ENCODE measurements around the gene TEX12. TPM values are rescaled to one million over a fixed set of nuclear protein-coding genes. Genes with fewer than 3 reads are reported as not detected.

TEX12 gene
- total and polyA plus RNA-seq, 4 donors, result 0.09 to 0.74 (median 0.31) TPM; not detected in 1

DNA sequence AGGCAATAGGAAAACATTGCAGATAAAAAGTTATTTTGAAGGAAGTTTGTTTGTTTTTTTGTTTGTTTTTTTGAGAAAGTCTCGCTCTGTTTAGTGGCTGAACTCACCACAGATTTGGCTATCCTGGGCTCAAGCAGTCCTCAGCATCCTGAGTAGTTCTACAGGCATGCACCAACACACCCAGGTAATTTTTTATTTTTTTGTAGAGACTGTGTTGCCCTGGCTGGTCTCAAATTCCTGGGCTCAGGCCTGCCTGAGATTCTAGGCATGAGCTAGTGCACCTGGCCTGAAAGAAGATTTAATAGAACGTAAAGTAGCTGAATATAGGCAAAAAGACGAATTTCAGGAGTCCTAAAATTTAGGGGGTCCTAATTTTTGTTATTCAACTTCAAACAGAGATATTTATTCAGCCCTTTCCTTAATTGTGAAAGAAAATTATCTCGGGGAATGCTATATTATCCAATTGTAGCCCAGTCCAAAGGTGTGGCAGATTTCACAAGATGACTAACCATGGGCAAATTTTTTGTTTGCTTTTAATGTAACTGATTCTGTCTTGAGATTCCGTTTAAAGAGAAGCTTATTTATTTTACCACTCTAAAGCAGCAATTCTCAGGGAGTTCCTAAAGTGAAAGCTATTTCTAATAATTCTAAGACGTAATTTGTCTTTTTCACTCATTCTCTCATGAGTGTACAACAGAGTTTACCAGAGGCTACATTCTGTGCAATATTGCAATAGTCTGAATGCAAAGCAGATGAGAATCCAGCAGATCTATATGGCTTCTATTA is 4.2 kb upstream of the TEX12 start:
- TF ChIP-seq, protein P1, sequence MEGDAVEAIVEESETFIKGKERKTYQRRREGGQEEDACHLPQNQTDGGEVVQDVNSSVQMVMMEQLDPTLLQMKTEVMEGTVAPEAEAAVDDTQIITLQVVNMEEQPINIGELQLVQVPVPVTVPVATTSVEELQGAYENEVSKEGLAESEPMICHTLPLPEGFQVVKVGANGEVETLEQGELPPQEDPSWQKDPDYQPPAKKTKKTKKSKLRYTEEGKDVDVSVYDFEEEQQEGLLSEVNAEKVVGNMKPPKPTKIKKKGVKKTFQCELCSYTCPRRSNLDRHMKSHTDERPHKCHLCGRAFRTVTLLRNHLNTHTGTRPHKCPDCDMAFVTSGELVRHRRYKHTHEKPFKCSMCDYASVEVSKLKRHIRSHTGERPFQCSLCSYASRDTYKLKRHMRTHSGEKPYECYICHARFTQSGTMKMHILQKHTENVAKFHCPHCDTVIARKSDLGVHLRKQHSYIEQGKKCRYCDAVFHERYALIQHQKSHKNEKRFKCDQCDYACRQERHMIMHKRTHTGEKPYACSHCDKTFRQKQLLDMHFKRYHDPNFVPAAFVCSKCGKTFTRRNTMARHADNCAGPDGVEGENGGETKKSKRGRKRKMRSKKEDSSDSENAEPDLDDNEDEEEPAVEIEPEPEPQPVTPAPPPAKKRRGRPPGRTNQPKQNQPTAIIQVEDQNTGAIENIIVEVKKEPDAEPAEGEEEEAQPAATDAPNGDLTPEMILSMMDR (IDR thresholded peaks at IDR 0.05; ENCODE audit: control extremely low read depth, extremely low read depth), result no peak
- DNase-seq (no peak), ATAC-seq (ENCODE audit: insufficient read depth, low FRiP score) (no peak)
- Histone ChIP-seq H3K27ac (ENCODE audit: low read depth in 1 of 2, low read length in 1 of 2) (peak overlapping the region in 1 of 2 donors; percentile 70), H3K9me3 (ENCODE audit: control insufficient read depth in 4 of 4, insufficient read depth in 3 of 4, low read length in 3 of 4) (no peaks in the 10 kb centered on the region), H3K4me3 (no peak overlapping the region), H3K9ac (ENCODE audit: insufficient read depth in 1 of 2, low read length in 2 of 2) (no peak overlapping the region), H3K27me3 (ENCODE audit: control insufficient read depth in 3 of 3, insufficient read depth in 3 of 3, low read length in 2 of 3) (no peaks in the 10 kb centered on the region), H3K36me3 (ENCODE audit: control insufficient read depth in 4 of 4, insufficient read depth in 4 of 4, low read length in 4 of 4) (no peaks in the 10 kb centered on the region), H3K4me1 (ENCODE audit: control insufficient read depth in 5 of 5, insufficient read depth in 5 of 5, low read length in 5 of 5) (peaks cover 0 to 6% (median 0%) of the 10 kb centered on the region in 5 donors)
- 58 to 67% methylated on average over 6 of the region's 6 CpGs for WGBS, 2 donors

DNA sequence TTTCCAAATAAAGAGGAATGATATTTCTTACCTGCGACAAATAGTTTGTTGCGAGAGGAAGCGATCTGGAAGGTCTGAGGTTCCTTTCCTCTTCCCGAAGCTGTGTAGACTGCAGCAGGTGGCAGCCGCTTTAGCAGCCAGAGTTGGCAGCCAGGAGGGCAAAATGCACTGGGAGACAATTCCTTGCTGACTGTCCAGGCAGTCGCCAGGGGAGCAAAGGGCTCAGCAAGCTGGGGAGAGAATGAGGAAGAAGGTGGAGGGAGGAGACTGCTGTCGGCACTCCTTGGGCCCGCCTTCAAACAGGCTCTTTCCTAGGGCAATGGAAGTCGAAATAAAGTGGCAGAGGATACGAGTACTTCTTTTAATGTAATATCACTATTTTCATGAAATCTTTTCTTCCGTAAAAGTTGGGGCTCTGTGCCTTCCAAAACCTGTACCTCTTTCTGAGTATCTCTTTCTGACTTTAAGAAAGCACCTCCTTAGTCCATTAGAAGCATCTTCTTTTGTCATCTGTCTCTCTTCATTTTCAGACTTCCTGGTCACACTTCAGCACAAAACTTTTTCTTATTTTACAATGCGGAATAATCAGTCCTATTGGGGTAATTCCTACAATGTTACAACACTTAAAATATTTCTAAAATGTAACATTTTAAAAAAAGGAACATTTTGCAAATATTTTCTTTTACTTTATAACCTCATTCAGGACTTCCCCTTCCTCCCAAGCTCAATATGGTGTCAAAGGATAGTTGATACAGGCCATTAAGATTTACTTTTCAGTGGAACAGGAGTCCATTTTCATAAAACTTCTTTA is 3.1 kb upstream of the TEX12 start, which contains the start of gene IL18:
Gene IL18 (minus strand): TSS at position 220 of the 811 bp plus-strand sequence. CDS start 9,041 bp downstream, outside the sequence.
- H3K9me3 ChIP-seq (ENCODE audit: control insufficient read depth in 4 of 4, insufficient read depth in 3 of 4, low read length in 3 of 4), result no peaks in the 10 kb centered on the region
- WGBS, 2 donors, result 33 to 39% methylated on average over 12 of the region's 12 CpGs
- ATAC-seq (ENCODE audit: insufficient read depth, low FRiP score) (peak; percentile 68), DNase-seq (no peak)
- H3K36me3 ChIP-seq (ENCODE audit: control insufficient read depth in 4 of 4, insufficient read depth in 4 of 4, low read length in 4 of 4), result no peaks in the 10 kb centered on the region
- no peaks in the 10 kb centered on the region for H3K27me3 ChIP-seq (ENCODE audit: control insufficient read depth in 3 of 3, insufficient read depth in 3 of 3, low read length in 2 of 3)
- H3K27ac ChIP-seq (ENCODE audit: low read depth in 1 of 2, low read length in 1 of 2), result peak within 1 kb of the TSS in 1 of 2 donors; percentile 91
- no peak within 1 kb of the TSS for H3K4me3 ChIP-seq
- TF ChIP-seq, protein P1 (IDR thresholded peaks at IDR 0.05; ENCODE audit: control extremely low read depth, extremely low read depth), result no peak
- peaks cover 0 to 6% (median 0%) of the 10 kb centered on the region in 5 donors for H3K4me1 ChIP-seq (ENCODE audit: control insufficient read depth in 5 of 5, insufficient read depth in 5 of 5, low read length in 5 of 5)
- no peak within 1 kb of the TSS for H3K9ac ChIP-seq (ENCODE audit: insufficient read depth in 1 of 2, low read length in 2 of 2)

DNA sequence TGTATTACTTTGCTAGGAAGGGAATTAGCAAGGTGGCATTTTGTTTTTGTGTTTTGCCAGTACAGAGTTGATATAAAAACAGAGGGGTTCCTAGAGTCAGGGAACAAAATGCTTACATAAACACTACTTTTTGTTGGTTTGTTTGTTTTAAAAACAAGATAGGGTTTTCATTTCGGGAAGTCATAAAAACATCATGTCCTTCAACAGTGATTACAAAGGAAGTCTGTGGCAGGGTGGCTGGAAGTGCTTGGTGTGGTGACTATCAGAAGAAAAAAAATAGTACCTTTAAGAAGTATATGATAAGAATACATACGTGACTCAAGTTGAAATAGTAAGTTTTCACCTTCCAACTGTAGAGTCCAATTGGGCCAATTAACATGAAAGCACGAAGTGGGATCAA is 2.1 kb upstream of the TEX12 start:
- Histone ChIP-seq H3K9ac (ENCODE audit: insufficient read depth in 1 of 2, low read length in 2 of 2) (no peak overlapping the region), H3K4me1 (ENCODE audit: control insufficient read depth in 5 of 5, insufficient read depth in 5 of 5, low read length in 5 of 5) (peaks cover 0 to 6% (median 0%) of the 10 kb centered on the region in 5 donors), H3K36me3 (ENCODE audit: control insufficient read depth in 4 of 4, insufficient read depth in 4 of 4, low read length in 4 of 4) (no peaks in the 10 kb centered on the region), H3K4me3 (no peak overlapping the region), H3K27me3 (ENCODE audit: control insufficient read depth in 3 of 3, insufficient read depth in 3 of 3, low read length in 2 of 3) (no peaks in the 10 kb centered on the region), H3K27ac (ENCODE audit: low read depth in 1 of 2, low read length in 1 of 2) (no peak overlapping the region), H3K9me3 (ENCODE audit: control insufficient read depth in 4 of 4, insufficient read depth in 3 of 4, low read length in 3 of 4) (no peaks in the 10 kb centered on the region)
- ATAC-seq (ENCODE audit: insufficient read depth, low FRiP score) (no peak), DNase-seq (no peak)
- WGBS, 2 donors, result 42 to 60% methylated on average over 3 of the region's 3 CpGs
- TF ChIP-seq, protein P1 (IDR thresholded peaks at IDR 0.05; ENCODE audit: control extremely low read depth, extremely low read depth), result no peak
